CD14-positive monocyte (primary cell): Measurements from ENCODE around the gene GOSR1. TPM values are rescaled to one million over a fixed set of nuclear protein-coding genes. Genes with fewer than 3 reads are reported as not detected.
A peak's percentile ranks its signal among the peaks of the same experiment; 100 is the strongest.
"Not testable (repeated sequence)": the region's sequence is repeated elsewhere in the genome, so short reads cannot be mapped to it uniquely, and the experiment has no call there.

Experiments used
- DNase-seq, 3 donors: peaks; one replicate each; pipeline ENCODE4 v3.0.0-alpha.2; 2011 to 2022
- H2AFZ ChIP-seq: 2 replicates; pipeline ENCODE4 v1.6.0; 2012; ENCODE audit warnings: mild to moderate bottlenecking, low read depth, low read length, inconsistent platforms; ENCODE audit not compliant: insufficient read depth, poor library complexity, severe bottlenecking
- H3K27ac ChIP-seq, 2 donors: 1 replicate in 1 of 2; 2 replicates in 1 of 2; pipeline ENCODE4 v1.5.1; 2012 to 2013; ENCODE audit warnings: low read length in 2 of 2, control low read depth in 1 of 2, inconsistent platforms in 1 of 2, low read depth in 1 of 2, mild to moderate bottlenecking in 1 of 2
- H3K27me3 ChIP-seq, 2 donors: one replicate each; pipeline versions ENCODE4 v1.6.0 to v1.6.1; 2011 to 2013; ENCODE audit warnings: low read length in 2 of 2; ENCODE audit not compliant: control insufficient read depth in 2 of 2, insufficient read depth in 2 of 2
- H3K36me3 ChIP-seq, 2 donors: replicated peaks in 1 of 2; 1 replicate in 1 of 2; 2 replicates in 1 of 2; pipeline versions ENCODE4 v1.5.1 to v1.6.1; 2012 to 2013; ENCODE audit warnings: low read length in 2 of 2, control low read depth in 1 of 2, inconsistent platforms in 1 of 2, mild to moderate bottlenecking in 1 of 2; ENCODE audit not compliant: insufficient read depth in 2 of 2, control insufficient read depth in 1 of 2
- H3K4me1 ChIP-seq, 2 donors: 1 replicate in 1 of 2; 2 replicates in 1 of 2; pipeline versions ENCODE4 v1.5.1 to v1.6.1; 2012 to 2013; ENCODE audit warnings: low read length in 2 of 2, control low read depth in 1 of 2, inconsistent platforms in 1 of 2, mild to moderate bottlenecking in 1 of 2, moderate library complexity in 1 of 2; ENCODE audit not compliant: insufficient read depth in 2 of 2, control insufficient read depth in 1 of 2
- H3K4me2 ChIP-seq: replicated peaks from 2 replicates; pipeline ENCODE3; 2012; ENCODE audit warnings: low read length, moderate library complexity, mild to moderate bottlenecking; ENCODE audit not compliant: poor library complexity, severe bottlenecking; ENCODE audit errors: extremely low read depth
- H3K4me3 ChIP-seq, 3 experiments: fragments of 200-600 bp in 1 of 3; sonication (generic) in 1 of 3; replicated peaks in 1 of 3; 1 replicate in 2 of 3; 2 replicates in 1 of 3; pipeline ENCODE4 v1.5.1; 2011 to 2013; ENCODE audit warnings: low read length in 3 of 3, mild to moderate bottlenecking in 3 of 3, control low read depth in 2 of 3, low read depth in 2 of 3, inconsistent platforms in 1 of 3, moderate library complexity in 1 of 3
- H3K79me2 ChIP-seq: 2 replicates; pipeline ENCODE4 v1.6.0; 2012; ENCODE audit warnings: mild to moderate bottlenecking, control low read depth, inconsistent platforms, low read length, moderate library complexity; ENCODE audit not compliant: insufficient read depth
- H3K9ac ChIP-seq: 2 replicates; pipeline ENCODE4 v1.6.0; 2017; ENCODE audit warnings: low read length, mild to moderate bottlenecking; ENCODE audit not compliant: insufficient read depth, poor library complexity, severe bottlenecking
- H3K9me3 ChIP-seq, 2 donors: replicated peaks in 1 of 2; 1 replicate in 1 of 2; 2 replicates in 1 of 2; pipeline versions ENCODE4 v1.5.1 to v1.6.1; 2012 to 2013; ENCODE audit warnings: low read length in 2 of 2, control low read depth in 1 of 2; ENCODE audit not compliant: control insufficient read depth in 1 of 2, insufficient read depth in 1 of 2
- H4K20me1 ChIP-seq: 2 replicates; pipeline ENCODE4 v1.6.0; 2012; ENCODE audit warnings: mild to moderate bottlenecking, low read length, control low read depth, moderate library complexity; ENCODE audit not compliant: insufficient read depth
- H3K27ac Mint-ChIP-seq, 7 donors: one replicate each; pipeline ENCODE4 v1.8.0; 2020; ENCODE audit warnings: mild to moderate bottlenecking in 7 of 7, mixed read lengths in 7 of 7, moderate library complexity in 6 of 7, inconsistent platforms in 2 of 7
- H3K27me3 Mint-ChIP-seq, 3 donors: one replicate each; pipeline ENCODE4 v1.8.0; 2021 to 2022; ENCODE audit warnings: low read depth in 3 of 3, mild to moderate bottlenecking in 3 of 3, mixed read lengths in 3 of 3, moderate library complexity in 3 of 3, inconsistent platforms in 1 of 3
- H3K36me3 Mint-ChIP-seq, 2 donors: one replicate each; pipeline ENCODE4 v1.8.0; 2020; ENCODE audit warnings: mixed read lengths in 2 of 2, inconsistent platforms in 1 of 2, mild to moderate bottlenecking in 1 of 2
- H3K4me1 Mint-ChIP-seq: one replicate; pipeline ENCODE4 v1.8.0; 2020; ENCODE audit warnings: mild to moderate bottlenecking, mixed read lengths
- H3K4me3 Mint-ChIP-seq, 2 donors: one replicate each; pipeline ENCODE4 v1.8.0; 2020; ENCODE audit warnings: mild to moderate bottlenecking in 2 of 2, mixed read lengths in 2 of 2, moderate library complexity in 1 of 2
- H3K9me3 Mint-ChIP-seq, 7 donors: one replicate each; pipeline ENCODE4 v1.8.0; 2020 to 2022; ENCODE audit warnings: mixed read lengths in 7 of 7, mild to moderate bottlenecking in 6 of 7, moderate library complexity in 6 of 7, inconsistent platforms in 2 of 7
- CTCF ChIP-seq: fragments of 200-600 bp; IDR thresholded peaks from one replicate; pipeline ENCODE4 v1.8.0; 2022; ENCODE audit warnings: antibody characterized with exemption, mild to moderate bottlenecking
- whole genome bisulfite sequencing: methylation state at CpG from one replicate; pipeline ENCODE4 v1.1.5; 2013; ENCODE audit warnings: missing lambda C conversion rate; ENCODE audit not compliant: insufficient coverage; 5-methylcytosine and 5-hydroxymethylcytosine counted together
- intact Hi-C, 2 donors: fragments of 100-400 bp; cut with micrococcal nuclease; formaldehyde crosslinking; loops; one replicate each; pipeline versions ENCODE4 v1.15.0 to v1.15.1; 2023
- polyA plus RNA-seq, 3 donors: library from polyadenylated mRNA; depleted of rRNA in 1 of 3; unstranded in 2 of 3; stranded (reverse) in 1 of 3; fragments of 300-500 nt in 2 of 3; fragments of >200 nt in 1 of 3; fragmentation: Illumina TruSeq in 2 of 3; gene quantifications; 1 replicate in 2 of 3; 2 replicates in 1 of 3; pipeline ENCODE4 v1.2.3, GENCODE V29; 2012 to 2021

Gene GOSR1
- polyA plus RNA-seq, 3 donors, result 12.6 to 35.7 (median 20.9) TPM

- no CpG with 5 or more reads among the region's 4 CpGs for WGBS
- H3K4me1 Mint-ChIP-seq, result no peaks in the 10 kb centered on the region
- TF ChIP-seq CTCF, result no peak
Observed at GRCh38 chr17:30454635-30455034, 22.6 kb upstream of the GOSR1 start.

GRCh38 chr17:30458371-30458770 lies 18.8 kb upstream of the GOSR1 start:
- peaks cover 76 to 92% of the 10 kb centered on the region in 2 donors for H3K36me3 Mint-ChIP-seq
- no peaks in the 10 kb centered on the region for H3K4me1 ChIP-seq
- H3K27ac ChIP-seq, result no peak overlapping the region
- no peak overlapping the region for H3K4me3 Mint-ChIP-seq
- no peak overlapping the region for H3K9ac ChIP-seq
- peaks cover 2% of the 10 kb centered on the region for H3K4me1 Mint-ChIP-seq
- H3K4me2 ChIP-seq, result no peak overlapping the region
- 100% methylated on average over 2 of the region's 6 CpGs for WGBS
- H3K36me3 ChIP-seq, result peaks cover 70 to 89% of the 10 kb centered on the region in 2 donors
- H3K9me3 Mint-ChIP-seq, result peaks cover 7 to 14% (median 13%) of the 10 kb centered on the region in 7 donors
- TF ChIP-seq CTCF, result no peak
- DNase-seq, result no peak
- H3K27me3 ChIP-seq, result no peaks in the 10 kb centered on the region
- peaks cover 13 to 14% of the 10 kb centered on the region in 2 donors for H3K9me3 ChIP-seq
- H3K4me3 ChIP-seq, result no peak overlapping the region
- H2AFZ ChIP-seq, result no peak overlapping the region
- no peaks in the 10 kb centered on the region for H3K27me3 Mint-ChIP-seq
- H4K20me1 ChIP-seq, result no peaks in the 10 kb centered on the region
- intact Hi-C loops, result no loop called here
- H3K27ac Mint-ChIP-seq, result no peak overlapping the region
- no peaks in the 10 kb centered on the region for H3K79me2 ChIP-seq

More at GRCh38 chr17:30454635-30455034, 22.6 kb upstream of the GOSR1 start:
- Histone ChIP-seq H3K4me3 (no peak overlapping the region), H3K36me3 (peaks cover 81 to 91% of the 10 kb centered on the region in 2 donors), H3K79me2 (no peaks in the 10 kb centered on the region), H2AFZ (no peak overlapping the region), H4K20me1 (no peaks in the 10 kb centered on the region), H3K9me3 (peaks cover 21 to 24% of the 10 kb centered on the region in 2 donors), H3K4me1 (no peaks in the 10 kb centered on the region), H3K27ac (no peak overlapping the region), H3K9ac (no peak overlapping the region), H3K4me2 (no peak overlapping the region), H3K27me3 (no peaks in the 10 kb centered on the region)
- intact Hi-C loops, result no loop called here
- peaks cover 18 to 27% (median 20%) of the 10 kb centered on the region in 7 donors for H3K9me3 Mint-ChIP-seq
- peak overlapping the region in 2 of 7 donors; percentile 7 to 51 for H3K27ac Mint-ChIP-seq
- no peak overlapping the region for H3K4me3 Mint-ChIP-seq
- DNase-seq, result peak; percentile 11 to 65 (median 41)
- H3K36me3 Mint-ChIP-seq, result peaks cover 84 to 95% of the 10 kb centered on the region in 2 donors
- H3K27me3 Mint-ChIP-seq, result peaks cover 0 to 2% (median 0%) of the 10 kb centered on the region in 3 donors

- peaks cover 75 to 90% of the 10 kb centered on the region in 2 donors for H3K36me3 Mint-ChIP-seq
- H3K36me3 ChIP-seq, result peaks cover 72 to 89% of the 10 kb centered on the region in 2 donors
Observed at GRCh38 chr17:30458797-30459413, 18.3 kb upstream of the GOSR1 start.

More at GRCh38 chr17:30458797-30459413, 18.3 kb upstream of the GOSR1 start:
- H3K9me3 ChIP-seq, H3K27me3 Mint-ChIP-seq, H4K20me1 ChIP-seq, H3K27me3 ChIP-seq, H3K4me3 Mint-ChIP-seq, H3K27ac Mint-ChIP-seq, H3K9ac ChIP-seq, H3K4me1 ChIP-seq, H2AFZ ChIP-seq, H3K4me3 ChIP-seq, H3K4me2 ChIP-seq, H3K4me1 Mint-ChIP-seq, H3K9me3 Mint-ChIP-seq, intact Hi-C loops, H3K79me2 ChIP-seq, H3K27ac ChIP-seq, DNase-seq: not testable (repeated sequence)
- 100% methylated on average over 2 of the region's 5 CpGs for WGBS
